GM21786 (cell line): ENCODE data around the gene ZSCAN22.
"Not testable (repeated sequence)": the region's sequence is repeated elsewhere in the genome, so short reads cannot be mapped to it uniquely, and the experiment has no call there.

Experiments used
- ATAC-seq: cut with Tn5 transposase; IDR thresholded peaks from one replicate; pipeline ENCODE4 v1.9.1; 2021; ENCODE audit not compliant: unreplicated experiment

Gene ZSCAN22

DNA sequence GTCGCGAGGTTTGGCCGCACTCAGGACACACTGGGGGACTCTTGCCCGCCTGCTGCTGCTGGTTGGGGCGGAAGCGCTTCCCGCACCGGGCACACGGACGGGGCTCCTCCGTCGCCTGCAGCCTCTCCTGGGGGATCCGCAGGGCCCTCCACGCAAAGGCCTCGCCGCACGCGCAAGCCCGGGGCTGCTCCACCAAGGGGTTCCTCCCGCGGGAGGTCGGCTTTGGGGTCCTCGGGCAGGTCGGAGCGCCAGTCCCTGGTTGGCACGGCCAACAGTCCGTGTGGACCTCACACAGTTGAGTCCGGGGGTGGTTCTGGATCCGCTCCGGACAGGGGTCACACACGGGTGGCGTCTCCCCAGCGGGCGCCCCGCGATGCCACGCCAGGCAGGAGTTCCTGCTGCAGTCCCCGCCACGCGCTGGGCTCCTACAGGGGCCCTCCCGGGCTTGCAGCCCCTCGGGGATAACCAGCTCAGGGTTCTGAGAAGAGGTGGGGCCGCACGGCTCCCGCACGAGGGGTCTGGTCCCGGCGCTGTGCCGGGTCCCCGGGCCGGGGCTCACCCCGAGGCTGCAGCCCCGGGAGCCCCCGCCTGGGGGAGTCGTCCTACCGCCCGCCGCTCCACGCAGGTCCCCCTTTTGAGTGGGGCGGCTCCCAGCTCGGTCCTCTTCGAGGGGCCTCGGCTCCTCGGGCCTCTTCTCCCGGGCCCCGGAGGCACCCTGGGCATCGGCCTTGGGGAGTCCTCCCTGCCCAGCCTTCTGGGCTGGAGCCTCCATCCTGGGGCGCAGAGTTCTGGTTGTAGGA is 42.0 kb downstream of the ZSCAN22 start:
- ATAC-seq, result no peak

DNA sequence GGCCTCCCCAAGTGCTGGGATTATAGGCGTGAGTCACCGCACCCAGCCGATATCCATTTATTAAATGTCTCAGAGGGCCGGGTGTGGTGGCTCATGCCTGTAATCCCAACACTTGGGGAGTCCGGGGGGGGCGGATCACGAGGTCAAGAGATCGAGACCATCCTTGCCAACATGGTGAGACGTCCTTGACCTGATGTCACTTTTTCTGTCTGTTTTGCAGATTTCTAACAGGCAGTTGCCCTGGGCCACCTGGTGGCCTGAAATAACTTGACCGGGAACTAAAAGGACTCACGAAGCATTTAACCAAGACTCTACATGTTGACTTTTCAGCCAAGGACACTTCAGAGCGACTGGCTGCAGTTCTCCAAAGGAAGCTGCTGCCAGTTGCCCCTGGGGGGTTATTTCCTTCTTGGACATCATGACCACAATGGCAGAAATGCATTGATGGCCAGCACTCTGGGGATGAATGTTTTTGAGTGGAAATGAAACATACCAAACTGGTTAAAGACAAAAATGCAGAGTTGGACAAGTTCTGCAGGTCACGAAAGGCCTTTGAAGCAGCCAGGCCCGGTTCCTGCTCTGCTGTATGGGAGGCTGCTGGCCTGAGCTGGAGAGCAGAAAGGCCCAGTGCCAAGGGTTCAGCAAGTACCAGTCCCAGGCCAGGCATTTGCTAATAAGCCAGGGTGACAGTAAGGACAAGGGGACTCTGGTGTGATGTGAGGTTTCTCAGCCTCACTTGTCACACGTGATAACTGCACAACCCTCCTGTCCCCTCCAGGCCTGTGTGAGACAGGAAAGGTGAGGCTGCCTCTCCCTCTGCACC is 45.7 kb downstream of the ZSCAN22 start:
- no peak for ATAC-seq

DNA sequence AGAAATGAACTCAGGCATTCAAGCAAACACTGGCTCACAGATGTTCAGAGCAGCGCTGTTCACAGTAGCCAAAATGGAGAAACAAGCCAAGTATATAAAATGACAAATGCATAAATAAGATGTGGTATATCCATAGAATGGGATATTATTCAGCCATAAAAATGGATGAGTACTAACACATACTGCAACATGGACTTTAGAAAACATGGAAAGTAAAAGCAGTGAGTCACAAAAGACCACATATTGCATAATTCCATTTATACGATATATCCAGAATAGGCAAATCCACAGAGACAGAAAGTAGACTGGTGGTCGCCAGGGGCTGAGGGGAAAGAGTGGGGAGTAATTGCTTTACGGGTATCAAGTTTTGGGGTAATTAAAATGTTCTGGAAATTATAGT is 47.4 kb downstream of the ZSCAN22 start:
- ATAC-seq, result no peak

- ATAC-seq, result not testable (repeated sequence)
These were observed 49.9 kb downstream of the ZSCAN22 start for GRCh38 chr19:58376724-58377123.

- ATAC-seq, result no peak
These were observed 52.5 kb downstream of the ZSCAN22 start for GRCh38 chr19:58379246-58379645.

DNA sequence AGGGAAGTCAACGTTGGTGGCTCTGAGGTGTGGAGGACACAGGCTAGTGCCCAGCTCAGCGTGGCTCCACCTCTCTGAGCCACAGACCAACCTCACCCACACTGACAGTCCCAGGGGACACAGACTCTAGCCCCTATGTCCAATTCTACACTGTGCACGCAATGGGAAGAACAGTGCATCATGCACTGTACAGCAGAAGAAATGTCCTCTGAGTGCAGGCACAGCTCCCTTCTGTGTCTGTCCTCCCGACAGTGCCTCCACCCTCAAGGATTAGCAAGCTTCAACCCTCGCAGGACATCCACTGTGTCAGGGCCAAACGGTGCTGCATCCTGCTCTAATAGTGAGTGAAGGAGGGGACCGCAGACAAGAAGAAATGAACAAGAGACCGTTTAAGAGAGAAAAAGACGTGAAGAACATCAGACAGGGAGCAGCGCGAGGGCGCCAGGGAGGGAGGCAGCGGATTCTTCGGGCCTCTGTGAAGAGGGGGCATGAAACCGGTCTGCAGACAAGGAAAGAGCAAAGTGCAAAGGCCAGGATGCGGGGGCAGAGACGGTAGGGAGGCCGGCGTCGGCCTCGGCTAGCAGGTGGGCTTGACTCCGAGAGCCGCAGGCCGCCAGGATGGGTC is 53.4 kb downstream of the ZSCAN22 start:
- no peak for ATAC-seq

- ATAC-seq, result peak; percentile 84
These were observed 54.1 kb downstream of the ZSCAN22 start, which contains the start of gene ZNF837 for GRCh38 chr19:58380662-58381459. Gene ZNF837, minus strand, starts transcription at chr19:58381030. Its CDS starts 11,698 bp downstream, at chr19:58369332.

- ATAC-seq, result no peak
These were observed 54.8 kb downstream of the ZSCAN22 start for GRCh38 chr19:58381460-58382212.

DNA sequence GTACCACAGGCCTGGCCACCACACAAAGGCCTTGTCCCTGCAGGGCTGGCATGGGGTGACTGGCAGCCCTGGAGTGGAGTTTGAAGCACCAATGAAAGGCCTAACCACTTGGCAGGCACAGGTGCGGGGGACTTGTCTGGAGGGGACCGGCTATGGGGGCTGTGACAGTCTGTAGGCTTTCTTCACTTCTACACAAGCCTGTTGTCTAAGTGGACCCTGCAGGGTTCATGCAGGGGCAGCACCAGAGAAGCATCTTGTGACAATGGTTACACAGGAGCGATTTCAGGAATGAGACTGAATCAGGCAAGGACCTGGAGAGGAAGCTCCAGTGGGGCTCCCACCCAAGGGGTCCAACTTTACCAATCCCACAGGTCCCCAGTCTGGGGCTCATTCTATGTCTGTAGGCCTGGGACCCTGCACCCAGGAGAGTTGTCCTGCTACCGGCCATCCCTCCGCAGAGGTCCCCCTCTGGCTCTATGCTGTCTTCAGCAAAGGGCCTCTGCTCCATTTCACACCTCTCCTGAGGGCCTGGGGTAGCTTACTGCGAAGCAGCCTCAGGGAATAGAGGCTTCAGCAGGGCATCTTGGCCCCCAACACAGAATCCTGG is 56.3 kb downstream of the ZSCAN22 start:
- no peak for ATAC-seq

DNA sequence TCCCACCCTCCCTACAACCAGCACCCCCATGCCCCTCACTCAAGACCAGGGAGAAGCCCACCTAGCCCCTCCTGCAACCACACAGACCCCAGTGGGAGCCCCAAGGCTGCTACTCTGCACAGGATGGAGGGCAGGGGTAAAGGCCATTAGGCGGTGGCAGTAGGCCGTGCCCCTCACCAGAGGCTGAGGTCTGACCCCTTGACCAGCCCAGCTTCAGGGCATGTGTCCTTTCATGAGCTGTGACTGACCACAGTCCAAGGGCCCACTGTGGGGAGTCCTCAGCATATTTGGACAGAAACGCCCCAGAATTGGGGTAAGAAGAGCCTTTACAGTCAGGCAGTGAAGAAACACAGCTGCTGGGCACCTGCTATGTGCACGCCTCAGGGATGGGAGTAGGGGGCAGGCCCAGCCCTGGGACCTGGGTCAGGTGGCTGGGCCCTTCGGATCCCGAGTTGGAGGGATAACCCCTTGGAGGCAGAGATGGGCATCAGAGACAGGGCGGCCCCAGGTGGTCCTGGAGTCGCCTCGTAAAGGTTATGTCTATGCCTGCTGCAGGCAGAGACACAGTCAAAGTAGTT is 58.6 kb downstream of the ZSCAN22 start:
- ATAC-seq, result no peak

DNA sequence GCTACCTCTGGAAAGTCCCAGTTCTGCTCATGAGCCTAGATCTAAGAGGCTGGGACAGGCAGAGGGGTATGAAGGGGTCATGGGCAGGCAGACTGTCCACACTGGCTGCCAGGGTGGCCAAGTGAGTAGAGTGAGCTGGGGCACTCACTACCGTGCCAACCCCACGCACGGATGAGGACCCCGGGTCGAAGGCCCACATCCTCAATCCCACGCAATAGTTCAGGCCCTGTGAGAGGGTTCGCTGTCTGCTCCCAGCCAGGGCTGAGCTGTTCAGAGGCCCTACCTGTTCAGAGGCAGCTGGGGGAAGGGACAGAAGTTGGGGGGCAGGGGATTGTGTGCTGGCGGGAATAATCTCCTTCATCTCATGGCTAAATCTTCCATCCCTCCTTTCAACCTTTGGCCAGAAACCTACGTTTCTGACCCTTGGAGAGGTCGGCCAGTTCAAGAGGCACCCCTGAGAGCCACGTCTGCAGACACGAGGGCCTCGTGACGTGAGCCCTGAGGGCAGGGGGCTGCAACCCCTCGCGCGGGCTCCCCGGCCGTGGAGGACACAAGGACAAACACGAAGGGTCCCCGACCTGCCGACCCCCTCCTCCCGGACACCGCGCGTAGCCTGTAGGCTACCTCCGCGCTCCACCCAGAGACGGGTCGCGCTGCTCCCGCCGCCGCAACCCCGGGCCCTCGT is 59.2 kb downstream of the ZSCAN22 start:
- ATAC-seq, result no peak

DNA sequence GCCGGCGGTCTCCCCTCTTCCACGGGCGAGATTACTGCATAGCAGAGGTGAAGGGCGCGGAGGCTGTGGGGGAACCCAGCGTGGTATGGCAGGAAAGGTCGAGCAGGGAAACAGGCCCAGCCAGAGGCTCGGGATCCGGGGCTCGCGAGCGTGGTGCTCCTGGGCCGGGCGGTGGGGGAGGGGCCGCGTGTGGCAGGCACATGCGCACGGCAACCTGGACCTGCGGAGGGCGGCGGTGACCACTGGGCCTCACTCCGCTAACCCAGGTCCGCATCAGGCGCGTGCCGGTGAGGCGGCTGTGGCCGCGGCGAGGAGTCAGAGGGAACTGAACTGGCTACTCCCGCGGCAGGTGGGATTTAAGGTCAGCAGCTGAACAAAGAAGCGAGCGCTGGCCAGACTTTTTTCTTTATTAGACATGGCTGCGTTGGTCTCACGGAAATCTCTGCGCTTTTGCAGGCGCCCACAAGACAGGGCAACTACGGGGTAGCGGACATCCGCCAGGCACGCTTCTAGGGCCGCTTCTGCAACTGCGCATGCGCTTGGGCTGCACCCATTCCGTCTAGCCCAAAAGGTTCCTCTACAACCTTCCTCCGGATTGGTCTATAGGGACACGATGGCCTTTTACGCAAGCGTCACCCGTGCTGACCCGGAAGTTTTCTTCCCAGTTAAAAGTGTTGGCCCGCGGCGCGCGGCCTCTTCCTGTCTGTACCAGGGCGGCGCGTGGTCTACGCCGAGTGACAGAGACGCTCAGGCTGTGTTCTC is 60.0 kb downstream of the ZSCAN22 start, which contains the start of gene RPS5:
Gene RPS5, plus strand, starts transcription at position 694 of the 762 bp plus-strand sequence. CDS start 869 bp downstream, outside the sequence.
- ATAC-seq, result peak; percentile 92

- ATAC-seq, result no peak
These were observed 60.8 kb downstream of the ZSCAN22 start for GRCh38 chr19:58387338-58388174.

GRCh38 chr19:58388175-58388526 is 61.4 kb downstream of the ZSCAN22 start:
- ATAC-seq, result no peak
